GM21619 (cell line): Measurements from ENCODE around the gene CFAP57.

Source experiments
- ATAC-seq: cut with Tn5 transposase; IDR thresholded peaks from one replicate; pipeline ENCODE4 v1.9.1; 2021; ENCODE audit not compliant: unreplicated experiment

Gene CFAP57

DNA sequence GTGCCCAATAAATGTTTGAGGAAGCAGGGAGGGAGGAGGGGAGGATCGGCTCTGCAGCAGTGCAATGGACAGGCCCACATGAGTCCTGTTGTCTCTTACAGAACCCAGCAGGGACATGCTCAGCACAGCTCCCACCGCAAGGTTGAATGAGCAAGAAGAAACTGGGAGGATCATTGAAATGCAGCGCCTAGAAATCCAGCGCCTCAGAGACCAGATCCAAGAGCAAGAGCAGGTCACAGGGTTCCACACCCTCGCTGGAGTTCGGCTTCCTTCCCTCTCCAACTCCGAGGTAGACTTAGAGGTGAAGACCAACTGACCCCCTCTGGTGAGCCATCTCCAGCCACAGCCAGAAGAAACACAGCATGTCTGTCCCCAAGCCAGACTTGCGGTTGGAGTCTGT, 81.7 kb downstream of the CFAP57 start:
- no peak for ATAC-seq

DNA sequence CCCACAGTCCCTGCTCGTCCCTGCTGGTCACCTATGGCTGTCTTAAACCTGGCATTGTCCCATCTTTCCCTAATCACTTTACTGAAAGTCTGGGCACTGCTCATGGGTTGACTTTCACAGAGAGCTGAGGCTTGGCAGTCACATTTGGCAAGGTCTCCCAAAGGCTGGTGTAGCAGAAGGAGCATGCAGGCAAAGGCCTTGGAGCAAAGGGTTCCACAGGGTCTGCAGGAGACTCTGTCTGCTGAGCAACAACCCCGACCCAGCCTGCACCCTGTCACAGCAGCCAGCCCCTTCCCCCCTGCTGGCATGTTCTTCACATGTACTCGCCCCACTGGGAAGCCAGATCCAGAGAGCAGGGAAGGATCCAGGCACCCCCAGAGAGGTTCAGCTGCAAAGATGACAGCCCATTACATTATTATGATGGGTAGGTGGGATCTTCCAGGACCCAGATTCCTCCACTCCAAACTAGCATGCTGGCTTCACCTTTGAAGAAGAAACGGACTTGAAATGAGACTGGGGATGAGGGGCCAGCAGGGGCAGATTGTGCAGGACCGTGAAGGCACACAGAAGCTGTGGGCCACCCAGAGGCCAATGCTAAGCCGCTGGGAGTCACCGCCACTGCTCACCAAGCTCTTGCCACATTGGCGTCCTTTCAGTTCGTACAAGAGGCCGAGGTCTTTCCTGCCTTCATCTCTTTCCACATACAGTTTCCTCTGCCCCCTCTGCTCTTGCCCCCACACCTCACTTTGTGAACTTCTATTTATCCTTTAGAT, 83.5 kb downstream of the CFAP57 start:
- ATAC-seq, result no peak

DNA sequence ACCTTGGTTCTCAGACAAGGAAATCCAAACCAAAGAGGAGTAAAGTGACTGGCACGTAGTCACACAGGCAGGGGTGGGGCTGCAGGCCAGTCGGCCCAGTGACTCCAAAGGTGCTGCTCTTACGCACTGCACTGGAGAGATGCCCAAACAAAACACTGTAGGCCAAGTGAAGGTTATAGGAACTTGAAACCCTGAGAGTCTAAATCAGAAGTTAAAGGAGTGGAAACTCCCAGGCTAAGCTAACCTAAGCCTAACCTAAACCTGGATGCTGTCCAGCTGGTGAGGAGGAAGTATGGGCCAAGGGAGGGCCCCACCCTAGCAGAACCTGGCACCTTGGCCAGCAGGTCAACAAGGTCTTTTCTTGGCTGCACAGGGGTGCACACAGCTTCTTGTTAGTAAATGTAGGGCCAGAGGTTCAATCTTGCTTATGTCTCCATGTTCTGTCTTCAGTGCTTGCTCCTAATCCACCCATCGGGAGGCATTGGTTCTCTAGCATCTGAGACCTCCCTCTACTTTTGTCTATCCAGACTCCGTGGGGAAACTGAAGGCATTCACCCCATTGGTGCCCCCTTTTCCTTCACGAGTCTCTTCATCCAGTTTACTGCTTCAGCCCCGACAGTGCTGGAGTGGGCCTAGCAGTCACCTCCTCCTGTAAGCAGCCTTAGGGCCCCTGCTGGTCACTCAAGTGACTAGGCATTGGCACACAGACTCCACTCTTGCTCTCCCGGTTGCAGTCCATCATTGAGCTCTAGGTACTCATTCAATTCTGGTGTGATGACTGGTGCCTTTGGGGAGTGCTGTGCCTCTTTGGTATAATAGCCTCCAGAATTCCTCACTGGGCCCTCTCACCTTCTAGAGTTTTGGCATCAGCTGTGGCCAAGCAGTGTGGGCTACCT, 84.8 kb downstream of the CFAP57 start:
- ATAC-seq, result no peak

DNA sequence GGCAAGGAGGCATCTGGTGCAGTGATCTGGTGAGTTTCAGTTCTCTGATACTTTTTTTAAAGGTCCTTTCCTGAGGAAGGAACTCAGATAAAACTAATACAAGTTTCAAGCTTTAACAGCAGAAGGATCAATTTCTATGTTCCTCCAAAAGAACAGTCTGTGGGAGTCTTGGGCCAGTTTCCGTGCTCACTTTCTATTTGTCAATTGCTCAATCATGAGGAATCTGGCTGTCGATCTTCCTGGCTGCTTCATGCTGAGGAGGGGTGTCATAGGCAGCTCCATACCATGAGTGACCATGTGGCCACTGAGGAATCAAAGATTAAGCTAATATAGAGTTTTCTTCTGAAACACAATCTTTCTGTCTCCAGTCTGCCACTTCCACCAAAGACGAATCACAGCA, 86.2 kb downstream of the CFAP57 start:
- ATAC-seq, result no peak

DNA sequence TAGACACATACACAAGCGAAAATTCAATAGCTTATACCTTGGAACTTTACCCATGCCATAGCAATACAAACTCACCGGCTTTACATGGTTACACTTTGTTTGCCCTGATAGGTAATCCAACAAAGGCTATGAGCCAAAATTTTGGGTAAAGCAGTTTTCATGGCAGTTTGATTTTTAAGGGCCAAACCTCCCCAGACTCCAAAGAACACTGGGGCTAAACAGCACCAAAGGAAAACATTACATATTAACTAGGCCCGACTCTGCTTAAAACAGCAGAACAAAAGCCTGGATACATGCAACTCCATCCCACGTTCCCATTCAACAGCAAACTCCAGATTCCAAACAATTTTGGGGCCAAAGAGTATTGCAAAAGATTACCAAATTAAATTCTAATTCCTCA, 93.3 kb downstream of the CFAP57 start:
- no peak for ATAC-seq

DNA sequence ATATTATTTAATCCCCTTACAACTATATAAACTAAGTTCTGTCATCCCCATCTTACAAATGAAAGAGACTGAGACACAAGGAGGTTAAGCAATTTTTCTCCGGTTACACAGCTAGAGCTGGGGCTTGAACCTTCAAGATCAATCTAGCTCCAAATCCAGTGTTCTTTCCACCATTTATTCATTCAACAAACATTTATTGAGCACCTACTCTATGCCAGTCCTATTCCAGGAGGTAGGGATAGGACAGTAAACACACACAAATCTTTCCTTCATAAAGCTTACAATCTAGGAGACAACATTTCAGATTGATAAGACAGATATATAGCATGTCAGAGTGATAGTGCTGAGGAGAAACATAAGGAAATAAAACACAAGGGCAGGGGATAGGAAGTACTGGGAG, 94.8 kb downstream of the CFAP57 start:
- ATAC-seq, result no peak

DNA sequence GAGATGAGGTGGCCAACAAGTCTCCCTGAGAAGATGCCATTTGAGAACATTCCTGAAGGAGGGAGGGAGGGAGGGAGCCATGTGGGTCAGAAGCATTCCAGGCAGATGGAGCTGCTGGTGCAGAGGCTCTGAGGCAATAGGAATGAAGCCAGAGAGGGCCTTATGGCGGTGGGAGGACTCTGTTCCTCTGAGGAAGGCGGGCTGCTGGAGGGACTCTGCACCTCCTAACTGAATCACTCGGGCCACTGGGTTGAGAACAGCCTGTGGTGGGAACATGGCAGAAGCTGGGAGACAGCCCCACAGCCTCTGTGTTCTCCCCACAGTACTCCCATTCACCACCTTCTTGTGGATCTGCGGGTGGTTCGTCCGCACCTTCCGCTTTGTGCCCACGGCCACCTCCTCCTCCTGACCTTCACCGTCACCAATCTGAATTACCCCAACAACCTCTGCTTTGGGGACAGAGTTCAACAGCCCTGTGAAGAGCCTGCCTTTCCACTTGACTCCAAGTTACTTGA, 95.2 kb downstream of the CFAP57 start:
- no peak for ATAC-seq

DNA sequence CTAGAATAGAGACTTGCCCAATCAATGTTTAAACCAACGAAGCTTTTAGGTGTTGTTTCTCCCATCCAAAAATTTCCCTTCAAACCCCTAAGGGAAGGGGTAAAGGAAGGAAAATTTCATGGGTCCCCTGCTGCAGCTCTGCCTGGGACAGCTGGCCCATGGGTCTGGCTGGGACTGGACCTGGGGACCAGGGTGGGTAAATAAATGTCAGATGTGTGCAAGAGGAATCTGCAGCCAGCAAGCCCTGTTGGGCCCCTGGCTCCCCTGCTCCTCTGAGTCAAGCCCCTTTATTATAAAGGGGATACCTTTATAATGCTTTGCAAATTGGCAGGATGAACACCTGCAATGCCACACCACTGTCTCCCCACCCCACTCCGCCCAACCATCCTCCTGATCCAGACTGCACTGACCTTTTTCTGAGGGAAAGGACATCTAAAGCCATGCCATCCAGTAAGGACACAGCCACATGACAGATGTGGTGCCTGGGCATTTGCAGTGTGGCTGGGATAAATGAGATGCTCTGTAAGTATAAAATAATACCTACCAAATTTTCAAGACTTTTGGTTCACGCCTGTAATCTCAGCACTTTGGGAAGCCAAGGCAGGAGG, 95.8 kb downstream of the CFAP57 start:
- no peak for ATAC-seq

DNA sequence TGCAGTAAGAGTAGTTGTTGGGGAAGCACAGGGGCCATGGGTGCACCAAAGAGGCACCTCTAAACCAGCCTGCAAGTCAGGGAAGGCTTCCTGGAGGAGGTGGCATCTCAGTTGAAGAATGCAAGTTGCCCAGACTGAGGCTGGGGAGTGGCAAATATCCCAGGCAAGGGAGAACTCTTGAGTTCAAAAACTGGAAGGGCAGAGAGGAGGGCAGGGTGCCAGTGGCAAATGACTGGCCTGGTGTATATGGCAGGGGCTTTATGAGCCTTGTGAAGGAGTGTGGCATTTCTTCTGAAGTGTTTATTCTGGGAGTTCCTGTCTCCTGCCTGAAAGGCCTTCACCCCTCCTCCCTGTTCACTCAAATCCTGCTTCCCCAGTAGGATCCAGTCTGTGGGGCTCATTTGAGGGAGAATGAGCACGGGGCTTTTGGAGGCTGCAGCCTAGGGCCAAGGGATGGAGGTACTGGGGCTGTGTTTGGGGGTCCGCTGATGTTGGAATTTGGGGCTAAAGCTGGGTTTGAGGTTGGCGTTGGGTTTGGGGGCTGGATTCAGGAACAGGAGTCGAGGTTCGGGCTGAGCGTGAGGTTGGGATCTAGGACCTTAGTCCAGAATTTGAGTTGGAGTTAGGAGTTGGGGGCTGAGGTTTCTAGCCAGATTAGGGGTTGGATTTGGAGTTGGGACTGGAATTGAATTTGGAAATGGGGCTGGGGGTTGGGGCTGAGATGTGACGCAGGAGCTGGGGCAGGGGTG, 97.7 kb downstream of the CFAP57 start, which contains the start of gene TMEM125:
TSS of gene TMEM125 (plus strand) at position 357 of the 749 bp plus-strand sequence. CDS start 2,740 bp downstream, outside the sequence.
- ATAC-seq, result no peak

DNA sequence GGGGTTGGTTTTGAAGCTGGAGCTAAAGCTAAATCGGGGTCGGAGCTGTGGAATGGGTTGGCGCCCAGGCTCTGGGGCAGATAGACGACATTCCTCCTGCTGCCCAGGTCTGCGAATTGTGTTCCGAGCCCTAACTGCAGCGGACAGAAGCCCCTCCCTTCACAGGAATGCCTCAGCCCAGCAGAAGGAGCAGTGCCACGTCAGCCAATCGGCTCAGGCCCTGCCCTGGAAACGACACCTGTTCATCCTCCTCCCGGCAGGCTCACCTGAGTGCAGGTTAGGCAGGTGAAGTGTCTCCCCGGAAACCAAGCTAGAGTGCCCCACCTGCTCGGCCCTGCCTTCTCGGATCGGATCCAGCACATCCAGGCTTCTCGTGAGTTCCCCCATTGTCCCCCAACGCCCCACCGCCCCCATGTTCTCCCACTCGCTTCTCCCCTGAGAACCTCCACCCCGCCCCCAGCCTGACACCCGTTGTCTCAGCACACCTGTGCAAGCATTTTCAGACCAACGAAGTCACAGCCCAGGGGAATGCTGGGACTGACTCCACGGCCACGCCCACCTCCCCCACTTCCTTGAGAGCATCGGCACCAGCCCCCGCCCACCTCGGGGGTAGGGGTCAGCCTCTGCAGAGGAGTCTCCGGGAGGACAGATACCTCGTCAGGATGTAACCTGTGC, 98.4 kb downstream of the CFAP57 start:
- ATAC-seq, result no peak

DNA sequence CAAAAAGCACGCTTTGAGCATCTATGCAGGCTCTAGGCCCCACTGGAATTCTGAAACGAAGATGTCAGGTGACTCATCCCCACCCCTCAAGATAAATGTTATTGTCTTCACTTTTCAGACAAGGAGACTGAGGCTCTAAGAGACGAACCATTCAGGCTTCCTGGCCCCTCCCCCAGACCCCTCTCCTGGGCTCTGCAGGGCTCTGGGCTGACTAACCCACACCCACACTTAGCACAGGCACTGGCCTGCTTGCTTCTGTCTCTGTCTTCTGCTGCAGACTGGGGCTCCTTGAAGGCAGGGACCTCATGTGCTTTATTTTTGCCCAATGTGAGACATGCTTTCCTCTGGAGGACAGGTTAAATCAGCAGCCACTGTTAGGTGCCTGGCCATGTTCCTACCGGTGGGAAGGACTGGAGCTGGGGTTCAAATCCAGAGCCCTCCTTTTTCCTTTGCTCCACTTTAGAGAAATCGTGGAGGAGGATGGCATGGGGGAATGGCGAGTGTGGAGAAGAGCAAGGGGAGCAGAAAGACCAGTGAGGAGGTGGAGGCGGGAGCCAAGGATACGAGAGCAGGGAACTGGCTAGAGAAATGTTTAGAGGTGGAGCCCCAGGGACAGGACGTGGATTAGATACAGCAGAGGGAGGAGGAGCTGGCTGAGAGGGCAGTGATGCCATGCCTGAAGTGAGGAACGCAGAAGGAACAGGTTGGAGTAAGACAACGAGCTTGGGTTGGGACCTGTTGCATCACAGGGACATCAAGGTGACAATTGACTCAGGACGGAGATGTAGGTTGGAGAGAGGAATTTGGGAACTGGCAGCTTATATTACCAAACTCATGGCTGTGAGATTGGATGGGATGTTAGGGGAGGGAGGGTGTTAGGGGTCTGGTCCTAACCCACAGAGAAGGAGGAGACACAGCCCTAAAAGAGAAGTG, 99.3 kb downstream of the CFAP57 start:
- no peak for ATAC-seq

DNA sequence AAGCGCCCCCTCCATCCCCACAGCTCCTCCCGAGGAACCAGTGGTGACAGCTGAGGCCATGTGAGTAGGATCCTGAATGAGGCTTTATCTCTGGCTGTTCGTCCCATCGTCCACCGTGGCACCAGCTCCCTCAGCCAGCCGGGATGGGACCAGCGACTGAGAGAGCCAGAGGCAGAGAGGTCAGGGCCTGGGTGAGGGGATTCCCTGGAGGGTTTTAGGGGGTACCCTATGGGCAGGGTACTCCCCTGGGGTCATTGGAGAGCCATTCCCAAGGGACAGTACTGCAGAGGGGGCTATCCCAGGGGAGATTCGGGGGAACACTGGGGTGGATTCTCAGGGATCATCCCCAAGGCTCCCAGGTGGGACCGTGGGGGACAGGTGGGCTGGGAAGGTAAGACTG, 100.0 kb downstream of the CFAP57 start:
- no peak for ATAC-seq

DNA sequence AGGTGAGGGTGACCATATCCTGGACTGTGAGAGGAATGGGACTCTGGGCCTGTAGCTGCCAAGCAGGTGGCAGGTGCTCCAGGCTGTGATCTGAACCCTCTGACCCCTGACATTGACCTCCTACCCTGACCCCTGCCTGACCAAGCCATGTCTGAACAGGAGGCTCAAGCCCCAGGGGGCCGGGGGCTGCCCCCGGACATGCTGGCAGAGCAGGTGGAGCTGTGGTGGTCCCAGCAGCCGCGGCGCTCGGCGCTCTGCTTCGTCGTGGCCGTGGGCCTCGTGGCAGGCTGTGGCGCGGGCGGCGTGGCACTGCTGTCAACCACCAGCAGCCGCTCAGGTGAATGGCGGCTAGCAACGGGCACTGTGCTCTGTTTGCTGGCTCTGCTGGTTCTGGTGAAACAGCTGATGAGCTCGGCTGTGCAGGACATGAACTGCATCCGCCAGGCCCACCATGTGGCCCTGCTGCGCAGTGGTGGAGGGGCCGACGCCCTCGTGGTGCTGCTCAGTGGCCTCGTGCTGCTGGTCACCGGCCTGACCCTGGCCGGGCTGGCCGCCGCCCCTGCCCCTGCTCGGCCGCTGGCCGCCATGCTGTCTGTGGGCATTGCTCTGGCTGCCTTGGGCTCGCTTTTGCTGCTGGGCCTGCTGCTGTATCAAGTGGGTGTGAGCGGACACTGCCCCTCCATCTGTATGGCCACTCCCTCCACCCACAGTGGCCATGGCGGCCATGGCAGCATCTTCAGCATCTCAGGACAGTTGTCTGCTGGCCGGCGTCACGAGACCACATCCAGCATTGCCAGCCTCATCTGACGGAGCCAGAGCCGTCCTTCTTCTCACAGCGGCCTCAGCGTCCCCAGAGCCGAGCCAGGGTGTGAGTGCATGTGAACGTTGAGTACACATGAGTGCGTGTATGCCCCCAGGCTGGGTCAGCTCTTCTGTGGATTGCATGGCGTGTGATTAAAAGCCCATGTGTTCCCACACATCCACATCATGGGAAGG, 100.7 kb downstream of the CFAP57 start:
- no peak for ATAC-seq

DNA sequence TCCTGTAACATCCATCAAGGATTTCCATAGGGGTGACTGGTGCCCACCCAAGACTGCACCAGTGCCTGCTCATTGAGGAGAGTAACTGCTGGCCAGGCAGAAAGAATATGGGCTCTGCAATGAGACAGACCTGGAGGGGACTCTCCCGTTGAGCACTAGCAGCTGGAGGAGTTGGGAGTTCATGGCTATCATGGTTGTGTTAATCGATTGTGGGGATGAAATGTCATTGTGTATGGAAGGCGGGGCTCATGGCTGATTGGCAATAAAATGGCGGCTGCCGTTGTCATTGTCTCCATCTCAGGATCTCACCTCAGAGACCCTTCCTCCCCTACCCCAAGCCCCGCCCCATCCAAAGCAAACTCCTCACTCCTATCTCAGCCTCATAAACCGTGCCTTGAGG, 101.6 kb downstream of the CFAP57 start:
- no peak for ATAC-seq

DNA sequence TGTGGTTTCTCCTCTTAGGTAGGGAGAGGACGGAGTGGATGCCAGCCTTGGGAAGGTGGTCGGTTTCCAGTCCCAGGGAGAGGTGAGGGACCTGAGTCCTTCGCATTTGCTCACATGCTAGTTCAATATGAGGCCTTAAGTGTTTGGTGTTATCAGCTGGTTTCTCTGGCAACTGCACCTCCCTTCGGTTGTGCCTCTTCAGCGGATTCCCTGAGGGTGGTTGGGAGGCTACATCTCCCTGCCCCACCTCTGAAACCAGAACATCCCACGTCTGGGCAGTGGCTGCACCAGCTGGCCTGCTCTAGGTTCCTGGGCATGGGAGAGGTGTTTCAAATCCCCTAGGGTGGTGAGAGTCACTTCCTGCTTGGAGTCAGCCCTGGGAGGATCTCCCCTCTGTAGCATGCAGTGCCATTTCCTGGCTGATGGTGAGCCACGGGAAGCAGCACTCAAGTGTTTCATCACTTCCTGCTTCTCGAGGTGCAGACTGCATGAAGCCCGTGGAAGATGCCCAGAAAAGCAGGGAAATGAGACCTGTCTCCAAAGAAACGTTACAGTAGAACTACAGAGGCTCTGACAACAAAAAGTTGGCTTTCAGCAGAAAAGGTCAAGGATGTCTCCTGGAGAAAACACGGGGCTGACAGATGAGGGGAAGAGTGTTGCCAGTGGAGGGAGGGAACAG, 102.1 kb downstream of the CFAP57 start:
- no peak for ATAC-seq

DNA sequence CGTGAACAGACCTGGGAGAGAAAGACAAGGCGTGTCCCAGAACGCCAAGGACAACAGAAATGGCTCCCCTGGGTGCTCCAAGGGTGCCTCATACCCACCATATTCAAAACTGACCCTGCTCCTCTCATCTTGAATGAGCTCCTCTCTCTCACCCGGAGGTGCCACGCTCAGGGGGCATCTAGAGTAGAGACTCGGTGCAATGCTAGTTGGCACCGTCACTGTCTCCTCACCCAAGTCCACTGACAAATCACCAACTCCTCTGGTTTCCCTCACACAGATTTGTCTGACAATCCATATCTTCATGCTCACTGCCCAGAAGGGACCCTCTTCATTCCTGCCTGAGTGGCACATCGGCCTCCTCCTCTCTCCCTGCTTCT, 102.7 kb downstream of the CFAP57 start:
- ATAC-seq, result no peak

DNA sequence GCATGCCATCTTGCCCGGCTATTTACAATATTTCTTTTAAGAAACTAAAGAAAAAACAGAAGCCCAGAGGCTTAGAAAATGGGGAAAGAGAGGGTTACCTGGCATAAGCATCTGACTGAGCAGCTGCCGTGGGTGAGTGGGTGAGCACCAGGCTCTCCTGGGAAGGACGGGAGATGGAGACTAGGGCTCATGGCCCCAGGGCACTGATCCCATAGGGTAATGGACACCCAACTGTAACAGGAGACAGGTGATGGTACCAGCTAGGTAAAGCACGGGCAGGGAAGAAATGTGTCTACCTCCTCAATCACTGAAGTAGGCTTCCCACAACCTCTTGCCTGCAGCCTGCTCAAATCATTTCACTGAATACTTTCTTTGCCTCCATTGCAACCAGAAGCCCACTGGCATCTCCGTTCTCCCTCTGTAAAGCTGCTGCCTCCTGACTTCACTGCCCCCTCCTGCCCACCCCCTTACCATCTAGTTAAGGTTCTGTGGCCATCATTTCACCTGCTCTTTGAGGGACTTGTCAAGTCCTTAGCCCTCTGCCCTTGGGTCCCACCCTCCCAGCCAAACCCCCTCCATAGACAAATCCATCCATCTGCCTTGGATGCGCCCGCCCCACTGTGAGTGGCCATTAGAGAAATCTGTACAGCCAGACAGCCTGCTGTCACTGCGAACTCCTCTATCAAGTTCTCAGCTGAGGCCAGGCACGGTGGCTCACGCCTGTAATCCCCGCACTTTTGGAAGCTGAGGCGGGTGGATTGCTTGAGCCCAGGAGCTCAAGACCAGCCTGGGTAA, 103.9 kb downstream of the CFAP57 start:
- no peak for ATAC-seq
